ENCODE measurements around the gene PACSIN1. TPM values are rescaled to one million over a fixed set of nuclear protein-coding genes. Genes with fewer than 3 reads are reported as not detected.

The PACSIN1 gene
- total and polyA plus RNA-seq, 10 of the 15 experiments (the other 5 are each of a cell fraction or from before 2014, with no cell fraction given) = 0.50 to 9.4 (median 2.8) TPM

DNA sequence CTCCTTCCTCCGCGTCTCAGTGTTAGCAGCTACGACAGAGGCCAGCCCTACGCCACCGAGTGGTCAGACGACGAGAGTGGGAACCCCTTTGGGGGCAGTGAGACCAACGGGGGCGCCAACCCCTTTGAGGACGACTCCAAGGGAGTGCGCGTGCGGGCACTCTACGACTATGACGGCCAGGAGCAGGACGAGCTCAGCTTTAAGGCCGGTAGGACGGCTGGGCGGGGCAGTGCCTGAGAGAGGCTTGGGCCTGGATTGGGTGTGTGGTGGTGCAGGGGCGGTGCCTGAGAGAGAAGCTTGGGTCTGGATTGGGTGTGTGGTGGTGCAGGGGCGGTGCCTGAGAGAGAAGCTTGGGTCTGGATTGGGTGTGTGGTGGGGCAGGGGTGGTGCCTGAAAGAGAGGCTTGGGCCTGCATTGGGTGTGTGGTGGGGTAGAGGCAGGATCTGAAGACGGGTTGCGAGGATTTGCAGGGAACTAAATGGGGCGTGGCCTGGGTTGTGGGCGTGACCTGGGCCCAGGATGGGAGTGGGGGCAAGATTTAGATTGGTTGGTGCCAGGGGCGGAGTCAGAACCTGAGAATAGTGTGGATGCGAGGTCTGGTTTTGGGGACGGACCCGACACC lies 65.8 kb downstream of the PACSIN1 start (continued):
- TF ChIP-seq, protein P1, sequence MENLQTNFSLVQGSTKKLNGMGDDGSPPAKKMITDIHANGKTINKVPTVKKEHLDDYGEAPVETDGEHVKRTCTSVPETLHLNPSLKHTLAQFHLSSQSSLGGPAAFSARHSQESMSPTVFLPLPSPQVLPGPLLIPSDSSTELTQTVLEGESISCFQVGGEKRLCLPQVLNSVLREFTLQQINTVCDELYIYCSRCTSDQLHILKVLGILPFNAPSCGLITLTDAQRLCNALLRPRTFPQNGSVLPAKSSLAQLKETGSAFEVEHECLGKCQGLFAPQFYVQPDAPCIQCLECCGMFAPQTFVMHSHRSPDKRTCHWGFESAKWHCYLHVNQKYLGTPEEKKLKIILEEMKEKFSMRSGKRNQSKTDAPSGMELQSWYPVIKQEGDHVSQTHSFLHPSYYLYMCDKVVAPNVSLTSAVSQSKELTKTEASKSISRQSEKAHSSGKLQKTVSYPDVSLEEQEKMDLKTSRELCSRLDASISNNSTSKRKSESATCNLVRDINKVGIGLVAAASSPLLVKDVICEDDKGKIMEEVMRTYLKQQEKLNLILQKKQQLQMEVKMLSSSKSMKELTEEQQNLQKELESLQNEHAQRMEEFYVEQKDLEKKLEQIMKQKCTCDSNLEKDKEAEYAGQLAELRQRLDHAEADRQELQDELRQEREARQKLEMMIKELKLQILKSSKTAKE (IDR thresholded peaks at IDR 0.05; ENCODE audit: low read depth, poor library complexity, severe bottlenecking) = no peak
- no peak for TF ChIP-seq IKZF2 (IDR thresholded peaks at IDR 0.05)
- TF ChIP-seq PAX8 (IDR thresholded peaks at IDR 0.05) = no peak
- TF ChIP-seq RBBP5 (conservative IDR thresholded peaks at IDR 0.05) = no peak
- no peak for TF ChIP-seq SMC3 (IDR thresholded peaks at IDR 0.05; ENCODE audit: borderline replicate concordance, low read length)
- TF ChIP-seq ETV6 (conservative IDR thresholded peaks at IDR 0.05 in 1 of 2, IDR thresholded peaks at IDR 0.05 in 1 of 2; ENCODE audit: borderline replicate concordance in 1 of 2, low read depth in 1 of 2) = no peak
- no peak for TF ChIP-seq EGR1 (IDR thresholded peaks at IDR 0.05; ENCODE audit: borderline replicate concordance in 1 of 2, low read depth in 2 of 2, low read length in 2 of 2)
- TF ChIP-seq DPF2 (IDR thresholded peaks at IDR 0.05) = no peak
- TF ChIP-seq YY1 (IDR thresholded peaks at IDR 0.05; ENCODE audit: low read depth, low read length) = no peak
- TF ChIP-seq, protein P2, sequence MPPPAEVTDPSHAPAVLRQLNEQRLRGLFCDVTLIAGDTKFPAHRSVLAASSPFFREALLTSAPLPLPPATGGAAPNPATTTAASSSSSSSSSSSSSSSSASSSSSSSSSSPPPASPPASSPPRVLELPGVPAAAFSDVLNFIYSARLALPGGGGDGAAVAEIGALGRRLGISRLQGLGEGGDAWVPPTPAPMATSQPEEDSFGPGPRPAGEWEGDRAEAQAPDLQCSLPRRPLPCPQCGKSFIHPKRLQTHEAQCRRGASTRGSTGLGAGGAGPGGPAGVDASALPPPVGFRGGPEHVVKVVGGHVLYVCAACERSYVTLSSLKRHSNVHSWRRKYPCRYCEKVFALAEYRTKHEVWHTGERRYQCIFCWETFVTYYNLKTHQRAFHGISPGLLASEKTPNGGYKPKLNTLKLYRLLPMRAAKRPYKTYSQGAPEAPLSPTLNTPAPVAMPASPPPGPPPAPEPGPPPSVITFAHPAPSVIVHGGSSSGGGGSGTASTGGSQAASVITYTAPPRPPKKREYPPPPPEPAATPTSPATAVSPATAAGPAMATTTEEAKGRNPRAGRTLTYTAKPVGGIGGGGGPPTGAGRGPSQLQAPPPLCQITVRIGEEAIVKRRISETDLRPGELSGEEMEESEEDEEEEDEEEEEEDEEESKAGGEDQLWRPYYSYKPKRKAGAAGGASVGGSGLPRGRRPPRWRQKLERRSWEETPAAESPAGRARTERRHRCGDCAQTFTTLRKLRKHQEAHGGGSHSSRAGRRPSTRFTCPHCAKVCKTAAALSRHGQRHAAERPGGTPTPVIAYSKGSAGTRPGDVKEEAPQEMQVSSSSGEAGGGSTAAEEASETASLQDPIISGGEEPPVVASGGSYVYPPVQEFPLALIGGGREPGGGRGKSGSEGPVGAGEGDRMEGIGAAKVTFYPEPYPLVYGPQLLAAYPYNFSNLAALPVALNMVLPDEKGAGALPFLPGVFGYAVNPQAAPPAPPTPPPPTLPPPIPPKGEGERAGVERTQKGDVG (CRISPR knock-in tag; IDR thresholded peaks at IDR 0.05) = no peak
- no peak for TF ChIP-seq SMAD1 (IDR thresholded peaks at IDR 0.05; ENCODE audit: low read depth, partially characterized antibody)

All from GM12878 (cell line).